Vagina (tissue), 2 donors: ENCODE measurements around the gene CCDC201.

Experiments used
- CTCF ChIP-seq, 3 experiments: fragments of 450-650 bp in 2 of 3; fragments of 200-600 bp in 1 of 3; sonication (generic) in 1 of 3; IDR thresholded peaks; one replicate each; pipeline ENCODE4 v1.5.1; 2017 to 2019; ENCODE audit warnings: antibody characterized with exemption in 3 of 3, mild to moderate bottlenecking in 2 of 3, moderate library complexity in 2 of 3
- POLR2A ChIP-seq, 2 donors: fragments of 450-650 bp; IDR thresholded peaks; one replicate each; pipeline ENCODE4 v1.6.1; 2017; ENCODE audit warnings: antibody characterized with exemption in 2 of 2, mild to moderate bottlenecking in 2 of 2, moderate library complexity in 2 of 2
- POLR2AphosphoS5 ChIP-seq, 2 donors: sonication (generic); formaldehyde crosslinking; IDR thresholded peaks; one replicate each; pipeline ENCODE4 v1.9.0; 2017; ENCODE audit warnings: antibody characterized with exemption in 2 of 2, mild to moderate bottlenecking in 2 of 2, low read depth in 1 of 2; ENCODE audit not compliant: insufficient read depth in 1 of 2

- TF ChIP-seq CTCF (IDR thresholded peaks at IDR 0.05) (no peak), POLR2A (IDR thresholded peaks at IDR 0.05) (no peak), POLR2AphosphoS5 (IDR thresholded peaks at IDR 0.05; ENCODE audit: insufficient read depth in 1 of 2, low read depth in 1 of 2) (no peak)
Observed at GRCh38 chr7:45897042-45897690, 24.3 kb upstream of the CCDC201 start.
